Memory B cell (primary cell): ENCODE results near the gene CR2.
"Not testable (repeated sequence)": the region's sequence is repeated elsewhere in the genome, so short reads cannot be mapped to it uniquely, and the experiment has no call there.

Experiments used
- ATAC-seq: fragments of 150-1000 bp; cut with Tn5 transposase; 2 replicates; pipeline ENCODE4 v1.10.0; 2021; ENCODE audit warnings: low read depth, mild to moderate bottlenecking, moderate library complexity
- DNase-seq, 2 donors: peaks; one replicate each; pipeline ENCODE4 v3.0.0; 2022; ENCODE audit warnings: low spot score in 2 of 2
- H3K27ac Mint-ChIP-seq: one replicate; pipeline ENCODE4 v1.8.0; 2022; ENCODE audit warnings: mild to moderate bottlenecking, moderate library complexity, mixed read lengths
- H3K27me3 Mint-ChIP-seq: one replicate; pipeline ENCODE4 v1.8.0; 2022; ENCODE audit warnings: mixed read lengths
- H3K36me3 Mint-ChIP-seq: one replicate; pipeline ENCODE4 v1.8.0; 2022; ENCODE audit warnings: mild to moderate bottlenecking, mixed read lengths
- H3K4me1 Mint-ChIP-seq: one replicate; pipeline ENCODE4 v1.8.0; 2022; ENCODE audit warnings: mixed read lengths
- H3K4me3 Mint-ChIP-seq: one replicate; pipeline ENCODE4 v1.8.0; 2022; ENCODE audit warnings: mild to moderate bottlenecking, moderate library complexity, mixed read lengths
- H3K9me3 Mint-ChIP-seq: one replicate; pipeline ENCODE4 v1.8.0; 2022; ENCODE audit warnings: mixed read lengths

The CR2 gene

DNA sequence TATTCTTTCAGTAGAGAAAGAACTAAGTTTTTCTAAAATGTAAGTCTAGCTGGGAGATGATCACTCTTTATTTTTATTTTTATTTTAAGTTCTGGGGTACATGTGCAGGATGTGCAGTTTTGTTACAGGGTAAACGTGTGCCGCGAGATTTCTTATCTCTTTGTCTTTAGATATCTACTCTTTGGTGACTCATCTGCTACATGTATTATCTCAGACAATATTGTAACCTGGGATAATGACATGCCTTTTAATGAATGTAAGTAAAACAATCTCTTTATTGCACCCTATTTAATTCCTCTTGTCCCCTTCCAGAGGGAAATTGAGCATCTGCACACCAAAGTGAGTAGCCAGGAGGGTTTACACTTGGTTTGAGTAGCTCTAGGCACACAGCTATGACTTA lies 9.4 kb downstream of the CR2 start:
- Mint-ChIP-seq H3K4me1 (peaks cover 23% of the 10 kb centered on the region), H3K36me3 (peaks cover 24% of the 10 kb centered on the region), H3K4me3 (no peak overlapping the region), H3K27ac (peak overlapping the region; percentile 53), H3K27me3 (no peaks in the 10 kb centered on the region), H3K9me3 (no peaks in the 10 kb centered on the region)
- DNase-seq = no peak
- no peak for ATAC-seq

DNA sequence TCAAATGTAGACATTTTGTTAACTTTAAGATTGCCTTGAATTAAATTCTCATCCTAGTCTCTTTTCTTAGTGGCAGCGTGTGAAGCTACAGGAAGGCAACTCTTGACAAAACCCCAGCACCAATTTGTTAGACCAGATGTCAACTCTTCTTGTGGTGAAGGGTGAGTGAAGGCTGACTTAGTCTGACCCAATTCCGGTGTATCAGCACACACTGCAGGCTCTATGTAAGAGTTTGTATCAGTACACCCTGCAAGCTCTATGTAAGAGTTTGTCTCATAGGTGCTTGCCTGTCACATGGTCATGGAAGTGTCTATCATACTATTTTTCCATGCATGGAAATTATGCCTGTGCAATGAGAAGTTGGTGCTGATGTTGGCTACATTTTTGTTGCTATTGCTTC lies 16.8 kb downstream of the CR2 start:
- ATAC-seq = no peak

GRCh38 chr1:207474210-207474609 lies 20.1 kb downstream of the CR2 start:
- H3K9me3 Mint-ChIP-seq = no peaks in the 10 kb centered on the region
- peaks cover 39% of the 10 kb centered on the region for H3K36me3 Mint-ChIP-seq
- H3K4me1 Mint-ChIP-seq = peaks cover 6% of the 10 kb centered on the region
- H3K27me3 Mint-ChIP-seq = no peaks in the 10 kb centered on the region
- no peak for DNase-seq
- no peak overlapping the region for H3K4me3 Mint-ChIP-seq
- no peak overlapping the region for H3K27ac Mint-ChIP-seq
- ATAC-seq = no peak

More for the DNA sequence above, 16.8 kb downstream of the CR2 start:
- no peaks in the 10 kb centered on the region for H3K9me3 Mint-ChIP-seq
- no peaks in the 10 kb centered on the region for H3K27me3 Mint-ChIP-seq
- no peak overlapping the region for H3K4me3 Mint-ChIP-seq
- H3K27ac Mint-ChIP-seq = no peak overlapping the region
- H3K4me1 Mint-ChIP-seq = peaks cover 6% of the 10 kb centered on the region
- no peak for DNase-seq
- peaks cover 47% of the 10 kb centered on the region for H3K36me3 Mint-ChIP-seq

DNA sequence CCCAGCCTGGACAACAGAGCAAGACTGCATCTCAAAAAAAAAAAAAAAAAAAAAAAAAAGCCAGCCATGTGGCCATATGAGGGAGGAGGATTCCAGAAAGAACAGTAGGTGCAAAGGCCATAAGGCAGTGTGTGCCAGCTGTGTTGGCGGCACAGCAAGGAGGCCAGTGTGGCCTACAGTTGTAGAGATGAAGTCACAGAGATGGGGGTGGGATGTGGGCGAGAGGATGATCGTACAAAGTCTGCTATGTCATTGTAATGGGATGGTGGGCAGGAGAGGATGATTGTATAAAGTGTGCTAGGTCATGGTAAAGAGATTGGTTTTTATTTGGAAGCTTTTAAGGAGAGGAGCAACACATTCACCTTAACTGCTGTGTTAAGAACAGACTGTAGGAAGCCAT lies 32.1 kb downstream of the CR2 start:
- Mint-ChIP-seq H3K4me1 (peaks cover 2% of the 10 kb centered on the region), H3K4me3 (no peak overlapping the region)

DNA sequence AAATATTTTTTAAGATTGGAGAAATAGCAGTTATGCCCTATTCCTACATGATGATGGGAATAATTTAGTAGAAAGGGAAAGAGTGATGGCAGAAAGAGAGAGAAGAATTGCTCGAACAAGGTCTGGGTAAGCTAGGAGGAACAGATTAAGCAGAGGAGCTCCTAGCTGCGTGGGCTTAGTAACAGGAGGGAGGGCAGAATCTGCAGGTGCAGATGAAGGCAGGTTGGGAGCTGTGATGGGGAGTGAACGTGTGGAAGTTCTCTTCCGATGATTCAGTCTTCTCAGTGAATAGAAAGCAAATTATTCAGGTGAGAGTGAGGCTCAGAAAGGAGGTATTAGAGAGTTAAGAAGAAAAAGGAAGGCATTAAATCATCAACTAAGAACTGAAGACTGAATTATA lies 33.5 kb downstream of the CR2 start:
- Mint-ChIP-seq H3K27me3 (no peaks in the 10 kb centered on the region), H3K4me1 (peaks cover 2% of the 10 kb centered on the region), H3K9me3 (no peaks in the 10 kb centered on the region), H3K4me3 (no peak overlapping the region), H3K27ac (peak overlapping the region; percentile 33), H3K36me3 (peaks cover 36% of the 10 kb centered on the region)
- DNase-seq (no peak), ATAC-seq (no peak)

More for the DNA sequence above, 32.1 kb downstream of the CR2 start:
- H3K9me3 Mint-ChIP-seq = no peaks in the 10 kb centered on the region
- no peaks in the 10 kb centered on the region for H3K27me3 Mint-ChIP-seq
- H3K27ac Mint-ChIP-seq = peak overlapping the region; percentile 33
- peaks cover 39% of the 10 kb centered on the region for H3K36me3 Mint-ChIP-seq
- ATAC-seq (no peak), DNase-seq (no peak)

GRCh38 chr1:207493212-207493611 lies 39.1 kb downstream of the CR2 start:
- Mint-ChIP-seq H3K9me3 (no peaks in the 10 kb centered on the region), H3K27ac (no peak overlapping the region), H3K27me3 (no peaks in the 10 kb centered on the region), H3K4me3 (no peak overlapping the region), H3K36me3 (peaks cover 3% of the 10 kb centered on the region), H3K4me1 (peaks cover 16% of the 10 kb centered on the region)
- ATAC-seq (no peak), DNase-seq (no peak)

DNA sequence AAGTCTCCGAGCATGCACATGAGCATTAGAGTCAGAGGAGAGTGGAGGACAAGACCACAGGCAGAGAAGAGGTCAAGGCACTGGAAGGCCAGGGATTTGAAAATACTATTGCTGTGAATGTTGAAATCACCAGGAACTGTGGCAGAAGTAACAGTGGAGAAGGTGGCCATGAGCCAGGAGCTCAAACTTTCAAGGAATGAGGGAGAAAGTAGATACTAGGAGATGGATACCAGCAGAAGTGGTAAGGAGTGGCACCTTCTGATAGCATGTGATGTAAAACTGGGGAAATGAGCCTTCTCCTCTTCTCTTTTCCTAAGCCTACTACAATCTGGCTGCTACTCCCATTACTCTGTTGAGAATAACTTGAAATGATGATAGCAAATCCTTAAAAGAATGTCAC lies 40.0 kb downstream of the CR2 start:
- no peak for DNase-seq
- no peak overlapping the region for H3K4me3 Mint-ChIP-seq
- H3K27me3 Mint-ChIP-seq = no peaks in the 10 kb centered on the region
- no peak for ATAC-seq
- peaks cover 3% of the 10 kb centered on the region for H3K36me3 Mint-ChIP-seq
- H3K4me1 Mint-ChIP-seq = peaks cover 20% of the 10 kb centered on the region
- no peak overlapping the region for H3K27ac Mint-ChIP-seq
- no peaks in the 10 kb centered on the region for H3K9me3 Mint-ChIP-seq

DNA sequence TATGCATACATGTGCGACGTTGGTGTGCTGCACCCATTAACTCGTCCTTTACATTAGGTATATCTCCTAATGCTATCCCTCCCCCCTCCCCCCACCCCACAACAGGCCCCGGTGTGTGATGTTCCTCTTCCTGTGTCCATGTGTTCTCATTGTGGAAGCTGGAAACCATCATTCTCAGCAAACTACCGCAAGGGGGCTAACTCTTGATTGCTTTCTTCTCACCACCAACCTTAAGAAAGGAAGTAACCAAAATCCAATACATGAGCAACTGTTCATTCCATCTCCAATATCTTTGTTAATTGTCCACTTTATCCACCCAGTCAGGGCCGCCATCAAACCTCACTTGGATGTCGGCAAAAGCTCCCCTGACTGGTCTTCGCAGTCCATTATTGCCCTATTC lies 41.2 kb downstream of the CR2 start:
- ATAC-seq, H3K27me3 Mint-ChIP-seq, H3K9me3 Mint-ChIP-seq, H3K36me3 Mint-ChIP-seq, DNase-seq: not testable (repeated sequence)
- peaks cover 26% of the 10 kb centered on the region for H3K4me1 Mint-ChIP-seq
- peak overlapping the region; percentile 95 for H3K4me3 Mint-ChIP-seq
- peak overlapping the region; percentile 84 for H3K27ac Mint-ChIP-seq

GRCh38 chr1:207495801-207496792 lies 42.0 kb downstream of the CR2 start, which contains the start of gene CR1:
Gene CR1 (plus strand): TSS chr1:207496157. CDS start chr1:207496268, 111 bp downstream.
- H3K36me3 Mint-ChIP-seq = no peaks in the 10 kb centered on the region
- no peaks in the 10 kb centered on the region for H3K27me3 Mint-ChIP-seq
- peak; percentile 70 for ATAC-seq
- peak within 1 kb of the TSS; percentile 84 for H3K27ac Mint-ChIP-seq
- peak; percentile 45 to 62 for DNase-seq
- no peaks in the 10 kb centered on the region for H3K9me3 Mint-ChIP-seq
- H3K4me3 Mint-ChIP-seq = peak within 1 kb of the TSS; percentile 95
- peaks cover 27% of the 10 kb centered on the region for H3K4me1 Mint-ChIP-seq

DNA sequence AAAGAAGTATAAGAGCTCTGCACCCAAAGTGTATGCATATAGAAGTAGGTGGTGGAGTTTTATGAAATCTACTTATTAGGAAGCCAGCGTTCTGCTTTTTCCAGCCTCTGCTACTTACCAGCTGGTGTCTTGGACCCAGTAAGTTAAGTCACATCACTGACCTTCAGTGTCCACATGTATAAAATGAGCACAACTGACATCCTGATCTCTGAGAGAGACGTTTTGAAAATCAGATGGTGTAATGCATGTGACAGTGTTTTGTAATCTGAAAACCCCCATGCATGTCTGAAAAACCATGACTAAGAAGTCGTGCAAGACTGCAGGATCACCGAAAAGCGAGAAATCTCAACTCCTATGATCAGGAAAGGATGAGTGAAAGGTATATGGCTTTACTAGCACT lies 43.8 kb downstream of the CR2 start:
- no peaks in the 10 kb centered on the region for H3K9me3 Mint-ChIP-seq
- H3K4me3 Mint-ChIP-seq = peak overlapping the region; percentile 95
- H3K27me3 Mint-ChIP-seq = no peaks in the 10 kb centered on the region
- ATAC-seq (no peak), DNase-seq (no peak)
- H3K27ac Mint-ChIP-seq = peak overlapping the region; percentile 84
- H3K4me1 Mint-ChIP-seq = peaks cover 30% of the 10 kb centered on the region
- H3K36me3 Mint-ChIP-seq = peaks cover 3% of the 10 kb centered on the region

GRCh38 chr1:207499573-207499972 lies 45.4 kb downstream of the CR2 start:
- no peak overlapping the region for H3K4me3 Mint-ChIP-seq
- peak overlapping the region; percentile 56 for H3K27ac Mint-ChIP-seq
- peak; percentile 57 for ATAC-seq
- peaks cover 3% of the 10 kb centered on the region for H3K36me3 Mint-ChIP-seq
- peak; percentile 49 to 63 for DNase-seq
- H3K9me3 Mint-ChIP-seq = no peaks in the 10 kb centered on the region
- H3K27me3 Mint-ChIP-seq = no peaks in the 10 kb centered on the region
- peaks cover 38% of the 10 kb centered on the region for H3K4me1 Mint-ChIP-seq

DNA sequence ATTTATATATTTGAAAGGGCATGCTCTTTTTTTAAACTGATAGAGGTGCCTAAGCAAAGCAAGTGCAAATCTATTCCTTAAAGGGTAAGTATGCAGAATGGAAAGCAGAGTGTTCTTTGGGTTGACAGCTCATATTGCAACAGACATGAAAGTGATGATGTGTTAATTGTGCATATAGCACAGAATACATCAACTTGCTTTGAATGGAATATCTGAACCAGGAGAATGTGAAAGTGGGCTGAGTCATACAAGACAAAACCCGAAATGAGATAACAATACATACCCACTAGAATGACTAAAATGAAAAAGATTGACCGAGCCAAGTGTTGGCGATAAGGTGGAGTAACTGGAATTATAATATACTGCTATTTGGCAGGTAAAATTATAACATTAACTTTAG lies 46.2 kb downstream of the CR2 start:
- no peak for ATAC-seq
- peaks cover 37% of the 10 kb centered on the region for H3K4me1 Mint-ChIP-seq
- no peaks in the 10 kb centered on the region for H3K9me3 Mint-ChIP-seq
- H3K27ac Mint-ChIP-seq = peak overlapping the region; percentile 56
- no peak for DNase-seq
- no peak overlapping the region for H3K4me3 Mint-ChIP-seq
- H3K36me3 Mint-ChIP-seq = peaks cover 3% of the 10 kb centered on the region
- H3K27me3 Mint-ChIP-seq = no peaks in the 10 kb centered on the region

DNA sequence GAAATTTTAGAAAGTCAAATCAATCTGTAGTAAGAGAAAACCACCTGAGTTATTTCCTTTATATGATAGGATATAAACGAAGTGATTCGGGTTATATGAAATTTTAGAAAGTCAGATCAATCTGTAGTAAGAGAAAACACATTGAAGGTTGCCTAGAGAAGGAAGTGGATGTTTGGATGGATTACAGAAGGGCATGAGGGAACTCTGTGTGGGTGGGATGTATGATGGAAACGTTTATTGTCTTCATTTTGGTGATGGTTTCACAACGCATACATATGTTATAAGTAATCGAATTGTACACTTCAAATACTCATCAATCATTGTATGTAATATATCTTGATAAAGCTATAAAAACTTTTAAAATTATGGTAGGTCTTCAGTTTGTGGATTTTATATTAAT lies 46.9 kb downstream of the CR2 start:
- Mint-ChIP-seq H3K27me3 (no peaks in the 10 kb centered on the region), H3K4me3 (no peak overlapping the region), H3K36me3 (peaks cover 3% of the 10 kb centered on the region), H3K9me3 (no peaks in the 10 kb centered on the region), H3K27ac (peak overlapping the region; percentile 13), H3K4me1 (peaks cover 31% of the 10 kb centered on the region)
- no peak for ATAC-seq
- no peak for DNase-seq

DNA sequence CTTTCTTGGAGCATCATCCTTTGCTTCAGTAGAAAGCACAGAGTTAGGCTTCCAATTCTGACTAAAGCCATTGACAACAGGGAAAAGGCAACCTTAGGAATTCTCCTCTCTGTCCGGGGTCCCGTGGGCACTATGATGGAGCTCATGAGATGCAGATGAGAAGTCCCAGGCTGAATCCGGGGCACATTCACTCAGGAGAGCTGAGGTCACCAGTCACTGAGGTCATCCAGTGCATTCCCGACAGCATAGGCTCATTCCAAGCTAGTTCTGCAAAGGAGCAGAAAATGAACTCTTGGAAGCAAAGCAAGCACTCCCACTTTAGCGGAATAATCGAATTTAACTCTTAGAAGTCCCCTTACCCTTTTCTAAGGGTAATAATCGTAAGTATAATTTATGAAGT lies 48.6 kb downstream of the CR2 start:
- ATAC-seq (no peak), DNase-seq (no peak)
- Mint-ChIP-seq H3K36me3 (peaks cover 10% of the 10 kb centered on the region), H3K9me3 (no peaks in the 10 kb centered on the region), H3K27me3 (no peaks in the 10 kb centered on the region), H3K4me1 (peaks cover 31% of the 10 kb centered on the region), H3K27ac (no peak overlapping the region), H3K4me3 (no peak overlapping the region)
